Right cardiac atrium (tissue), 5 donors: ENCODE results near the gene AARS2. TPM values are rescaled to one million over a fixed set of nuclear protein-coding genes. Genes with fewer than 3 reads are reported as not detected.

Source experiments
- ATAC-seq, 2 donors: fragments of 200-7000 bp; cut with Tn5 transposase; one replicate each; pipeline versions ENCODE4 v1.8.0 to v1.9.1; 2020; ENCODE audit warnings: moderate library complexity in 2 of 2, mild to moderate bottlenecking in 1 of 2
- DNase-seq, 3 donors: peaks; one replicate each; pipeline ENCODE4 v3.0.0-alpha.2; 2020
- H3K27ac ChIP-seq: one replicate; pipeline ENCODE4 v1.5.1; 2013; ENCODE audit warnings: mild to moderate bottlenecking, low read length, control low read depth, moderate library complexity
- H3K27me3 ChIP-seq: one replicate; pipeline ENCODE4 v1.6.1; 2013; ENCODE audit not compliant: control insufficient read depth, insufficient read depth
- H3K4me1 ChIP-seq: one replicate; pipeline ENCODE4 v1.6.1; 2013; ENCODE audit warnings: low read length; ENCODE audit not compliant: control insufficient read depth, insufficient read depth
- H3K4me3 ChIP-seq: one replicate; pipeline ENCODE4 v1.5.1; 2013; ENCODE audit warnings: low read length, control low read depth
- H3K9me3 ChIP-seq: one replicate; pipeline ENCODE4 v1.6.1; 2013; ENCODE audit warnings: low read length; ENCODE audit not compliant: control insufficient read depth
- WGBS: extraction: QIAGEN DNeasy Blood & Tissue Kit; methylation state at CpG from one replicate; pipeline ENCODE4 v1.1.7; 2013; 5-methylcytosine and 5-hydroxymethylcytosine counted together
- intact Hi-C, 4 donors: fragments of 100-400 bp; cut with DNase I; formaldehyde crosslinking; loops; one replicate each; pipeline versions ENCODE4 v1.11.0 to v1.14.0; 2022 to 2023
- polyA plus RNA-seq: library from polyadenylated mRNA; stranded (reverse); fragments of 200-250 nt; gene quantifications from one replicate; pipeline ENCODE4 v1.2.3, GENCODE V29; 2013
- total RNA-seq, 4 donors: library from RNA; stranded (reverse); fragmentation: NEBNext Ultra II Directional; extraction: Animal tissue kit (Norgen Biotek cat#: 25700); gene quantifications; one replicate each; pipeline ENCODE4 v1.2.1, GENCODE V29; 2021
- donor health status: healthy with polysubstance abuse.
- donor health status: DM: no; HTN: yes; CAD: no.
- donor health status: DM: no; HTN: no; CAD: no.
- donor health status: DM: no; HTN: yes; CAD: no; lungs with severe emphysema.
- donor health status: DM: yes; HTN: yes; CAD: no.

AARS2 gene
- total and polyA plus RNA-seq, 5 donors: 4.5 to 12.2 (median 8.5) TPM

- no peaks in the 10 kb centered on the region for H3K27me3 ChIP-seq
- intact Hi-C loops: no loop called here
- no peak overlapping the region for H3K27ac ChIP-seq
- no peak overlapping the region for H3K4me3 ChIP-seq
- DNase-seq (peak in 1 of 3 donors; percentile 59), ATAC-seq (no peak)
- no peaks in the 10 kb centered on the region for H3K9me3 ChIP-seq
- H3K4me1 ChIP-seq: peaks cover 7% of the 10 kb centered on the region
- 69% methylated on average over 12 of the region's 12 CpGs for WGBS
Measured at GRCh38 chr6:44254191-44255104, 58.7 kb downstream of the AARS2 start.

- DNase-seq (no peak), ATAC-seq (no peak)
- 66% methylated on average over 10 of the region's 10 CpGs for WGBS
- H3K27me3 ChIP-seq: no peaks in the 10 kb centered on the region
- intact Hi-C loops: no loop called here
- no peak overlapping the region for H3K27ac ChIP-seq
- no peaks in the 10 kb centered on the region for H3K9me3 ChIP-seq
- peaks cover 7% of the 10 kb centered on the region for H3K4me1 ChIP-seq
- no peak overlapping the region for H3K4me3 ChIP-seq
Measured at GRCh38 chr6:44253307-44254101, 59.6 kb downstream of the AARS2 start.

GRCh38 chr6:44251576-44252524 lies 61.3 kb downstream of the AARS2 start:
- ATAC-seq (no peak), DNase-seq (no peak)
- Histone ChIP-seq H3K9me3 (no peaks in the 10 kb centered on the region), H3K4me3 (no peak overlapping the region), H3K4me1 (peaks cover 4% of the 10 kb centered on the region), H3K27me3 (no peaks in the 10 kb centered on the region), H3K27ac (no peak overlapping the region)
- 91% methylated on average over 14 of the region's 14 CpGs for WGBS
- intact Hi-C loops: no loop called here

GRCh38 chr6:44250718-44251123 lies 62.4 kb downstream of the AARS2 start:
- Histone ChIP-seq H3K9me3 (no peaks in the 10 kb centered on the region), H3K4me3 (no peak overlapping the region), H3K27me3 (no peaks in the 10 kb centered on the region), H3K4me1 (no peaks in the 10 kb centered on the region), H3K27ac (no peak overlapping the region)
- DNase-seq (no peak), ATAC-seq (no peak)
- intact Hi-C loops: no loop called here
- WGBS: 66% methylated on average over 3 of the region's 3 CpGs

- Histone ChIP-seq H3K27ac (no peak overlapping the region), H3K9me3 (no peaks in the 10 kb centered on the region), H3K4me3 (no peak overlapping the region), H3K27me3 (no peaks in the 10 kb centered on the region), H3K4me1 (no peaks in the 10 kb centered on the region)
- no peak for ATAC-seq
- intact Hi-C loops: no loop called here
- no peak for DNase-seq
- 58% methylated on average over 6 of the region's 6 CpGs for WGBS
Measured at GRCh38 chr6:44250067-44250717, 63.0 kb downstream of the AARS2 start.

Other genes with a start within 250 kb of the AARS2 start
- 10 to 100 TPM; 31.0 to 38.1 (median 36.6) TPM for gene MRPL14, start 185.9 kb downstream of the AARS2 start, total RNA-seq
- 44.7 TPM for gene MRPL14, start 185.9 kb downstream of the AARS2 start, polyA plus RNA-seq
- gene TMEM63B, start 185.8 kb downstream of the AARS2 start, total RNA-seq: 10 to 100 TPM; 41.4 to 44.8 (median 43.4) TPM
- 27.7 TPM for gene TMEM63B, start 185.8 kb downstream of the AARS2 start, polyA plus RNA-seq
- gene CAPN11, start 154.5 kb downstream of the AARS2 start, total RNA-seq: under 1 TPM in 1 of 4 donors, not detected in 3; 0.38 TPM
- gene CAPN11, start 154.5 kb downstream of the AARS2 start, polyA plus RNA-seq: 0.27 TPM
- 1 to 10 TPM in 1 of 4 donors, under 1 TPM in 3; 0.54 to 2.3 (median 0.77) TPM for gene MYMX, start 96.4 kb downstream of the AARS2 start, total RNA-seq
- 0.88 TPM for gene MYMX, start 96.4 kb downstream of the AARS2 start, polyA plus RNA-seq
- 100 to 1,000 TPM; 129 to 177 (median 144) TPM for gene SLC29A1, start 89.8 kb downstream of the AARS2 start, total RNA-seq
- gene SLC29A1, start 89.8 kb downstream of the AARS2 start, polyA plus RNA-seq: 63.2 TPM
- gene HSP90AB1, start 66.2 kb downstream of the AARS2 start, total RNA-seq: 100 to 1,000 TPM; 677 to 993 (median 871) TPM
- gene HSP90AB1, start 66.2 kb downstream of the AARS2 start, polyA plus RNA-seq: 586 TPM
- gene SLC35B2, start 55.8 kb downstream of the AARS2 start, total RNA-seq: 10 to 100 TPM; 21.0 to 25.2 (median 23.0) TPM
- gene SLC35B2, start 55.8 kb downstream of the AARS2 start, polyA plus RNA-seq: 15.8 TPM
- 1 to 10 TPM; 3.7 to 5.5 (median 4.3) TPM for gene NFKBIE, start 47.8 kb downstream of the AARS2 start, total RNA-seq
- 2.6 TPM for gene NFKBIE, start 47.8 kb downstream of the AARS2 start, polyA plus RNA-seq
- 1 to 10 TPM in 1 of 4 donors, under 1 TPM in 1, not detected in 2; 0.26 to 1.1 TPM for gene TMEM151B, start 42.9 kb downstream of the AARS2 start, total RNA-seq
- gene TMEM151B, start 42.9 kb downstream of the AARS2 start, polyA plus RNA-seq: 0.88 TPM
- gene SPATS1, start 29.3 kb upstream of the AARS2 start, total RNA-seq: not detected
- gene SPATS1, start 29.3 kb upstream of the AARS2 start, polyA plus RNA-seq: not detected
- gene CDC5L, start 74.4 kb upstream of the AARS2 start, total RNA-seq: 10 to 100 TPM; 18.1 to 20.2 (median 19.7) TPM
- gene CDC5L, start 74.4 kb upstream of the AARS2 start, polyA plus RNA-seq: 9.9 TPM